Natural killer cell (primary cell): Measurements from ENCODE around the gene IGFL3. TPM values are rescaled to one million over a fixed set of nuclear protein-coding genes. Genes with fewer than 3 reads are reported as not detected.

Experiments used
- ATAC-seq, 3 donors: fragments of 150-1000 bp in 2 of 3; fragments of 200-7000 bp in 1 of 3; cut with Tn5 transposase; 1 replicate in 1 of 3; 2 replicates in 2 of 3; pipeline ENCODE4 v1.10.0; 2021; ENCODE audit warnings: mild to moderate bottlenecking in 2 of 3, moderate library complexity in 2 of 3
- DNase-seq, 2 donors: peaks; one replicate each; pipeline versions ENCODE4 v3.0.0 to v3.0.0-alpha.2; 2013 to 2021; ENCODE audit warnings: mixed read lengths in 1 of 2
- H3K27ac ChIP-seq: one replicate; pipeline ENCODE4 v1.5.1; 2013; ENCODE audit warnings: mild to moderate bottlenecking, low read length
- H3K27me3 ChIP-seq: one replicate; pipeline ENCODE4 v1.6.1; 2013; ENCODE audit warnings: low read length; ENCODE audit not compliant: control insufficient read depth, insufficient read depth
- H3K36me3 ChIP-seq: one replicate; pipeline ENCODE4 v1.6.1; 2013; ENCODE audit warnings: low read length; ENCODE audit not compliant: control insufficient read depth, insufficient read depth
- H3K4me1 ChIP-seq: one replicate; pipeline ENCODE4 v1.6.1; 2013; ENCODE audit warnings: low read length; ENCODE audit not compliant: control insufficient read depth, insufficient read depth
- H3K4me3 ChIP-seq: one replicate; pipeline ENCODE4 v1.5.1; 2013; ENCODE audit warnings: low read length
- H3K9me3 ChIP-seq: one replicate; pipeline ENCODE4 v1.6.1; 2013; ENCODE audit warnings: low read length; ENCODE audit not compliant: control insufficient read depth, insufficient read depth
- H3K27ac Mint-ChIP-seq, 2 donors: one replicate each; pipeline ENCODE4 v1.8.0; 2022; ENCODE audit warnings: mild to moderate bottlenecking in 2 of 2, mixed read lengths in 2 of 2, moderate library complexity in 1 of 2
- H3K27me3 Mint-ChIP-seq, 2 donors: one replicate each; pipeline ENCODE4 v1.8.0; 2022; ENCODE audit warnings: low read depth in 2 of 2, mixed read lengths in 2 of 2
- H3K36me3 Mint-ChIP-seq: one replicate; pipeline ENCODE4 v1.8.0; 2022; ENCODE audit warnings: mixed read lengths
- H3K4me1 Mint-ChIP-seq, 2 donors: one replicate each; pipeline ENCODE4 v1.8.0; 2022; ENCODE audit warnings: mixed read lengths in 2 of 2
- H3K4me3 Mint-ChIP-seq: one replicate; pipeline ENCODE4 v1.8.0; 2022; ENCODE audit warnings: mild to moderate bottlenecking, moderate library complexity, mixed read lengths
- H3K9me3 Mint-ChIP-seq, 2 donors: one replicate each; pipeline ENCODE4 v1.8.0; 2022; ENCODE audit warnings: mixed read lengths in 2 of 2
- CTCF ChIP-seq: fragments of 200-600 bp; IDR thresholded peaks from one replicate; pipeline ENCODE4 v1.8.0; 2022; ENCODE audit warnings: antibody characterized with exemption
- WGBS: methylation state at CpG from one replicate; pipeline ENCODE4 v1.1.7; 2013; ENCODE audit warnings: missing lambda C conversion rate; ENCODE audit not compliant: insufficient coverage; 5-methylcytosine and 5-hydroxymethylcytosine counted together
- intact Hi-C: fragments of 100-400 bp; cut with micrococcal nuclease; formaldehyde crosslinking; loops from one replicate; pipeline ENCODE4 v1.14.2; 2022
- total RNA-seq, 4 donors: library from RNA; stranded (reverse); fragments of 120-200 nt in 1 of 4; gene quantifications; one replicate each; pipeline versions ENCODE4 v1.2.3 to v1.2.4, GENCODE V29; 2013 to 2022

Gene IGFL3
- total RNA-seq, 3 donors from 2014 or later (not counting 1 experiment from before 2014, with no cell fraction given): not detected

GRCh38 chr19:46160233-46160775 is 35.8 kb upstream of the IGFL3 start:
- H3K4me3 ChIP-seq: no peak overlapping the region
- H3K36me3 ChIP-seq: no peaks in the 10 kb centered on the region
- peaks cover 0 to 4% of the 10 kb centered on the region in 2 donors for H3K9me3 Mint-ChIP-seq
- H3K4me3 Mint-ChIP-seq: no peak overlapping the region
- H3K9me3 ChIP-seq: no peaks in the 10 kb centered on the region
- DNase-seq (no peak), ATAC-seq (no peak)
- H3K27ac ChIP-seq: no peak overlapping the region
- no peaks in the 10 kb centered on the region for H3K4me1 ChIP-seq
- H3K27me3 Mint-ChIP-seq: peaks cover 18 to 63% of the 10 kb centered on the region in 2 donors
- H3K4me1 Mint-ChIP-seq: no peaks in the 10 kb centered on the region
- intact Hi-C loops: no loop called here
- peaks cover 4% of the 10 kb centered on the region for H3K27me3 ChIP-seq
- no peaks in the 10 kb centered on the region for H3K36me3 Mint-ChIP-seq
- H3K27ac Mint-ChIP-seq: no peak overlapping the region
- no peak for TF ChIP-seq CTCF
- 97% methylated on average over 7 of the region's 7 CpGs for WGBS

GRCh38 chr19:46159418-46160232 is 35.1 kb upstream of the IGFL3 start:
- no peak overlapping the region for H3K27ac ChIP-seq
- Mint-ChIP-seq H3K27me3 (peaks cover 18 to 63% of the 10 kb centered on the region in 2 donors), H3K36me3 (no peaks in the 10 kb centered on the region), H3K4me1 (no peaks in the 10 kb centered on the region), H3K4me3 (no peak overlapping the region), H3K27ac (no peak overlapping the region), H3K9me3 (peaks cover 0 to 4% of the 10 kb centered on the region in 2 donors)
- H3K4me1 ChIP-seq: no peaks in the 10 kb centered on the region
- H3K27me3 ChIP-seq: peaks cover 4% of the 10 kb centered on the region
- DNase-seq (no peak), ATAC-seq (no peak)
- no peaks in the 10 kb centered on the region for H3K36me3 ChIP-seq
- no peak for TF ChIP-seq CTCF
- intact Hi-C loops: no loop called here
- no peaks in the 10 kb centered on the region for H3K9me3 ChIP-seq
- H3K4me3 ChIP-seq: no peak overlapping the region
- 72% methylated on average over 4 of the region's 4 CpGs for WGBS

- H3K27me3 ChIP-seq: peaks cover 4% of the 10 kb centered on the region
- Mint-ChIP-seq H3K27ac (no peak overlapping the region), H3K9me3 (no peaks in the 10 kb centered on the region), H3K4me1 (no peaks in the 10 kb centered on the region), H3K36me3 (no peaks in the 10 kb centered on the region), H3K4me3 (no peak overlapping the region), H3K27me3 (peaks cover 28 to 56% of the 10 kb centered on the region in 2 donors)
- no peaks in the 10 kb centered on the region for H3K36me3 ChIP-seq
- 83% methylated on average over 1 of the region's 3 CpGs for WGBS
- no peak for TF ChIP-seq CTCF
- DNase-seq: no peak
- no peak overlapping the region for H3K4me3 ChIP-seq
- intact Hi-C loops: no loop called here
- no peaks in the 10 kb centered on the region for H3K9me3 ChIP-seq
- ATAC-seq: no peak
- no peak overlapping the region for H3K27ac ChIP-seq
- H3K4me1 ChIP-seq: no peaks in the 10 kb centered on the region
These were observed 30.7 kb upstream of the IGFL3 start for GRCh38 chr19:46155237-46155636.
